Measurements from ENCODE around the gene CHST13.

GRCh38 chr3:126501736-126502135, 22.2 kb upstream of the CHST13 start:
- TF ChIP-seq POLR2A (IDR thresholded peaks at IDR 0.05; ENCODE audit: low read length): no peak
- no peak for TF ChIP-seq GATA1 (IDR thresholded peaks at IDR 0.05; ENCODE audit: low read depth, low read length)
